GM19467 (cell line): ENCODE data around the gene NVL.
"Not testable (repeated sequence)": the region's sequence is repeated elsewhere in the genome, so short reads cannot be mapped to it uniquely, and the experiment has no call there.

ENCODE experiments used
- ATAC-seq: cut with Tn5 transposase; IDR thresholded peaks from one replicate; pipeline ENCODE4 v1.9.1; 2021; ENCODE audit warnings: mild to moderate bottlenecking, moderate library complexity; ENCODE audit not compliant: unreplicated experiment

The NVL gene

GRCh38 chr1:224329842-224330753 lies at the start of gene NVL:
TSS of gene NVL (minus strand) at chr1:224330172. CDS start at chr1:224330127, 45 bp downstream.
- ATAC-seq: peak; percentile 79

GRCh38 chr1:224378855-224379631 lies 49.1 kb upstream of the NVL start:
- ATAC-seq: peak; percentile 34

GRCh38 chr1:224377676-224378006 lies 47.7 kb upstream of the NVL start:
- ATAC-seq: no peak

- no peak for ATAC-seq
Observed at GRCh38 chr1:224375059-224375458, 45.1 kb upstream of the NVL start.

GRCh38 chr1:224373008-224373590 lies 43.1 kb upstream of the NVL start:
- ATAC-seq: no peak

GRCh38 chr1:224368409-224368808 lies 38.4 kb upstream of the NVL start:
- ATAC-seq: no peak

- no peak for ATAC-seq
Observed at GRCh38 chr1:224359207-224359606, 29.2 kb upstream of the NVL start.

GRCh38 chr1:224358237-224358636 lies 28.3 kb upstream of the NVL start:
- ATAC-seq: no peak

GRCh38 chr1:224357626-224358124 lies 27.7 kb upstream of the NVL start:
- no peak for ATAC-seq

- ATAC-seq: peak; percentile 99
Observed at GRCh38 chr1:224356685-224357625, 27.0 kb upstream of the NVL start, which contains the start of gene CNIH4. TSS of gene CNIH4 (plus strand) at chr1:224356879. CDS start at chr1:224356925, 46 bp downstream.

- no peak for ATAC-seq
Observed at GRCh38 chr1:224353975-224354925, 24.3 kb upstream of the NVL start.

GRCh38 chr1:224352436-224353085 lies 22.6 kb upstream of the NVL start:
- ATAC-seq: not testable (repeated sequence)

- not testable (repeated sequence) for ATAC-seq
Observed at GRCh38 chr1:224349716-224350115, 19.7 kb upstream of the NVL start.

- ATAC-seq: no peak
Observed at GRCh38 chr1:224348137-224348536, 18.2 kb upstream of the NVL start.

GRCh38 chr1:224343679-224344078 lies 13.7 kb upstream of the NVL start:
- ATAC-seq: no peak

- not testable (repeated sequence) for ATAC-seq
Observed at GRCh38 chr1:224340453-224341384, 10.7 kb upstream of the NVL start.

GRCh38 chr1:224339442-224340033 lies 9.6 kb upstream of the NVL start:
- no peak for ATAC-seq
